ENCODE measurements around the gene KY. TPM values are rescaled to one million over a fixed set of nuclear protein-coding genes. Genes with fewer than 3 reads are reported as not detected.
"Not testable (repeated sequence)": the region's sequence is repeated elsewhere in the genome, so short reads cannot be mapped to it uniquely, and the experiment has no call there.

The KY gene
- total RNA-seq, 6 donors from 2014 or later, result 0.11 to 2.1 (median 0.38) TPM; not detected in 2

- Histone ChIP-seq H3K27ac (no peak overlapping the region), H3K9me3 (no peaks in the 10 kb centered on the region), H3K36me3 (no peaks in the 10 kb centered on the region), H3K4me3 (no peak overlapping the region), H3K4me1 (peaks cover 0 to 8% (median 4%) of the 10 kb centered on the region in 4 donors), H3K27me3 (no peaks in the 10 kb centered on the region)
- TF ChIP-seq EP300 (IDR thresholded peaks at IDR 0.05) (no peak), POLR2A (IDR thresholded peaks at IDR 0.05) (no peak), POLR2AphosphoS5 (IDR thresholded peaks at IDR 0.05) (no peak)
- TF ChIP-seq, protein P1, sequence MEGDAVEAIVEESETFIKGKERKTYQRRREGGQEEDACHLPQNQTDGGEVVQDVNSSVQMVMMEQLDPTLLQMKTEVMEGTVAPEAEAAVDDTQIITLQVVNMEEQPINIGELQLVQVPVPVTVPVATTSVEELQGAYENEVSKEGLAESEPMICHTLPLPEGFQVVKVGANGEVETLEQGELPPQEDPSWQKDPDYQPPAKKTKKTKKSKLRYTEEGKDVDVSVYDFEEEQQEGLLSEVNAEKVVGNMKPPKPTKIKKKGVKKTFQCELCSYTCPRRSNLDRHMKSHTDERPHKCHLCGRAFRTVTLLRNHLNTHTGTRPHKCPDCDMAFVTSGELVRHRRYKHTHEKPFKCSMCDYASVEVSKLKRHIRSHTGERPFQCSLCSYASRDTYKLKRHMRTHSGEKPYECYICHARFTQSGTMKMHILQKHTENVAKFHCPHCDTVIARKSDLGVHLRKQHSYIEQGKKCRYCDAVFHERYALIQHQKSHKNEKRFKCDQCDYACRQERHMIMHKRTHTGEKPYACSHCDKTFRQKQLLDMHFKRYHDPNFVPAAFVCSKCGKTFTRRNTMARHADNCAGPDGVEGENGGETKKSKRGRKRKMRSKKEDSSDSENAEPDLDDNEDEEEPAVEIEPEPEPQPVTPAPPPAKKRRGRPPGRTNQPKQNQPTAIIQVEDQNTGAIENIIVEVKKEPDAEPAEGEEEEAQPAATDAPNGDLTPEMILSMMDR (IDR thresholded peaks at IDR 0.05), result no peak
- no peak for ATAC-seq (ENCODE audit: low FRiP score in 2 of 2)
- WGBS, 2 donors, result 31 to 88% methylated on average over 2 of the region's 2 CpGs
- no peak for DNase-seq
These were observed 53.3 kb downstream of the KY start for GRCh38 chr3:134597390-134597970.

DNA sequence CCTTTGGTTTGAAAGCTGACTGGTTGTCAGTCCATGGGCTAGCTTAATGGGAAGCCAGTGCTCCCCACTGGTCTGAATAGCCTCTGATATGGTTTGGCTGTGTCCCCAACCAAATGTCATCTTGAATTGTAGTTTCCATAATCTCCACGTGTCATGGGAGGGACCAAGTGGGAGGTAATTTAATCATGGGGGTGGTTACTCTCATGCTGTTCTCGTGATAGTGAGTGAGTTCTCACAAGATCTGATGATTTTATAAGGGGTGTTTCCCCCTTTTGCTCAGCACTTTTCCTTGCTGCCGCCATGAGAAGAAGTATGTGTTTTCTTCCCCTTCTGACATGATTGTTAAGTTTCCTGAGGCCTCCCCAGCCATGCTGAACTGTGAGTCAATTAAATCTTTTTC is 55.8 kb downstream of the KY start:
- not testable (repeated sequence) for H3K27ac ChIP-seq
- 51 to 60% methylated on average over 3 of the region's 3 CpGs for WGBS, 2 donors

DNA sequence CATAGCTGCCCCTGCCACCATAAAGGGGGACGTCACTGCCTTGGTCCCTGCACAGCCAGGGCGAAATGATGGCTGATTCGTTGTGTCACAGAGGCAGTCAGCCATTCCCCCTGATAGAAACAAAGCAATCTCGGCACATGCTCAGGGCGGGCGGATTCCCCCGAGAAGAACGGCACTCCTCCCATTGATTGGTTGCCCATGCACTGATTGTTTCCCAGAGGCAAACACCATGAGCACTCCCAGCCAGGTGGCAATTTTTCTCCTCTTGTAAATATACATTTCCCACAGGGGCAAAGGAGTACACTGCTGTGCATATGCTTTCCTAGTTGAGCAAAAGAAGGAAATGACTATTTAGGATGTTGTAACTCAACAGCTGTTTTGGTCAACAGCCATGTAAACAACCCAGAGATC is 56.5 kb downstream of the KY start:
- Histone ChIP-seq H3K27ac (peak overlapping the region in 2 of 4 donors; percentile 17 to 48), H3K36me3 (no peaks in the 10 kb centered on the region), H3K27me3 (no peaks in the 10 kb centered on the region), H3K9me3 (no peaks in the 10 kb centered on the region), H3K4me3 (no peak overlapping the region), H3K4me1 (peaks cover 0 to 8% (median 0%) of the 10 kb centered on the region in 4 donors)
- TF ChIP-seq POLR2A (IDR thresholded peaks at IDR 0.05) (no peak), POLR2AphosphoS5 (IDR thresholded peaks at IDR 0.05) (no peak), EP300 (IDR thresholded peaks at IDR 0.05) (no peak)
- TF ChIP-seq, protein P1 (IDR thresholded peaks at IDR 0.05), result no peak
- DNase-seq (no peak), ATAC-seq (ENCODE audit: low FRiP score in 2 of 2) (no peak)
- WGBS, 2 donors, result 55 to 56% methylated on average over 7 to 8 of the region's 8 CpGs

More for the DNA sequence above, 55.8 kb downstream of the KY start:
- not testable (repeated sequence) for H3K9me3 ChIP-seq; H3K36me3 ChIP-seq; DNase-seq; H3K27me3 ChIP-seq; H3K4me3 ChIP-seq; H3K4me1 ChIP-seq; ATAC-seq (ENCODE audit: low FRiP score in 2 of 2)

- no peaks in the 10 kb centered on the region for H3K27me3 ChIP-seq
- TF ChIP-seq EP300 (IDR thresholded peaks at IDR 0.05), result no peak
- TF ChIP-seq POLR2AphosphoS5 (IDR thresholded peaks at IDR 0.05), result no peak
- TF ChIP-seq, protein P1 (IDR thresholded peaks at IDR 0.05), result no peak
- TF ChIP-seq POLR2A (IDR thresholded peaks at IDR 0.05), result no peak
- H3K4me3 ChIP-seq, result no peak overlapping the region
- peaks cover 0 to 8% (median 0%) of the 10 kb centered on the region in 4 donors for H3K4me1 ChIP-seq
- no peak overlapping the region for H3K27ac ChIP-seq
- DNase-seq (no peak), ATAC-seq (ENCODE audit: low FRiP score in 2 of 2) (no peak)
- WGBS, 2 donors, result 91% methylated on average over 5 of the region's 5 CpGs
- no peaks in the 10 kb centered on the region for H3K9me3 ChIP-seq
- no peaks in the 10 kb centered on the region for H3K36me3 ChIP-seq
These were observed 58.0 kb downstream of the KY start for GRCh38 chr3:134592806-134593205.

DNA sequence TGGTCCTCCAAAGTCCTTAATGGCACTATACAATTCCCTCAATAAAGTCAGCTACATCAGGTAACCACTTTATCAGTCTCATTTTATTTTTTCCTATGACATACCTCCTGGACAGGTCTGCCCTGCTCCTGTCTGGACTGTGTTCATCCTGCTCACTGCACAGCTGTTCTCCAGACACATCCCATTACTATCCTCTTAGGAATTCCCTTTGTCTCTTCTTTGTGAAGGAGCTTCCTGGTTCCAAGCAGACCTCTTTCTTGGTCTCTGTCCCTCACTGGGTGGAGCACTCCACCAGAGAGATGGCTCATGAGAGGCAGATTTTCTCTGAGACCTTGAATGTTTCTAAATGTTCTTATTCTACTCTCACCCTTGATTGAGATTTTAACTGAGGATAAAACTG is 60.1 kb downstream of the KY start:
- no peaks in the 10 kb centered on the region for H3K9me3 ChIP-seq
- H3K36me3 ChIP-seq, result no peaks in the 10 kb centered on the region
- TF ChIP-seq POLR2AphosphoS5 (IDR thresholded peaks at IDR 0.05) (no peak), EP300 (IDR thresholded peaks at IDR 0.05) (no peak), POLR2A (IDR thresholded peaks at IDR 0.05) (no peak)
- TF ChIP-seq, protein P1 (IDR thresholded peaks at IDR 0.05), result no peak
- ATAC-seq (ENCODE audit: low FRiP score in 2 of 2), result no peak
- DNase-seq, result no peak
- H3K4me3 ChIP-seq, result no peak overlapping the region
- H3K27ac ChIP-seq, result no peak overlapping the region
- H3K27me3 ChIP-seq, result no peaks in the 10 kb centered on the region
- peaks cover 0 to 8% (median 0%) of the 10 kb centered on the region in 4 donors for H3K4me1 ChIP-seq
